ENCODE data around the gene PEAR1.

The PEAR1 gene

DNA sequence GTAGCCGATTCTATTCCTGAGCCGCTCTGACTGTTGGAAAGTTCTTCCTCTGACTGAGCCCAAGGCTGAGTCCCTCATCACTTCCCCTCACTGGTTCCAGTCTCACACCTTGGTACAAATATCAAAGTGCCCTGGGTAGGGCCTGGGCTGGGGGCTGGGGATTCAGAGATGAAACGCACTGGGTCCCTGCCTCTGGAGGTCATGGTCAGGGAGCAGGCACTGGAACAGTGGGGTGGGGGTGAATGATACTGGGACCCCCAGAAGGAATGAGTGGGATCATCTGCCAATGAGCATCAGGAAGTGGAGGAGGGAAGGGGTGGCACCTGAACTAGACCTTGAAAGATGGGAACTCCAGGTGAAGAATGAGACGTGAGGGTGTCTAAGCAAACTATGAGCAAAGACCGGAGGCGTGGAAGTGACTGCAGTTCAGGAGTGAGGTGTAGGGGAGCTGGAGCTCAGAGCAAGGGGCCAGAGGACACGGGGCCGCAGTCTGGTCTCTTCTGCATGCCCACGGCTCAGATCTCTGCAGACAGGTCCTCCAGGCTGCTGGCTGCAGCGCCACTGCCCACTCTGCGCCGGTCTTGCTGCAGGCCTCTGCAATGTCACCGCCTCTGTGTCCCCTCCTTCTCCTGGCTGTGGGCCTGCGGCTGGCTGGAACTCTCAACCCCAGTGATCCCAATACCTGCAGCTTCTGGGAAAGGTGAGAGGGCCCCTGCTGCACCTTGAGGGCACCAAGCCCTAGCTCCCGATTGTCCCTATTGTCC lies 10.0 kb downstream of the PEAR1 start:
- no peak for TF ChIP-seq CTCF (IDR thresholded peaks at IDR 0.05; ENCODE audit: low read depth, low read length)
- no peak for DNase-seq (ENCODE audit: low read depth, low spot score)
- in situ Hi-C loops (cut with HindIII; ENCODE audit: low sequenced_read_pairs) = no loop called here
- H3K4me3 ChIP-seq (ENCODE audit: low read depth, low read length) = no peak overlapping the region

GRCh38 chr1:156904187-156904959 lies 10.9 kb downstream of the PEAR1 start:
- TF ChIP-seq CTCF (IDR thresholded peaks at IDR 0.05; ENCODE audit: low read depth, low read length) = no peak
- H3K4me3 ChIP-seq (ENCODE audit: low read depth, low read length) = no peak overlapping the region
- in situ Hi-C loops (cut with HindIII; ENCODE audit: low sequenced_read_pairs) = no loop called here
- DNase-seq (ENCODE audit: low read depth, low spot score) = no peak

DNA sequence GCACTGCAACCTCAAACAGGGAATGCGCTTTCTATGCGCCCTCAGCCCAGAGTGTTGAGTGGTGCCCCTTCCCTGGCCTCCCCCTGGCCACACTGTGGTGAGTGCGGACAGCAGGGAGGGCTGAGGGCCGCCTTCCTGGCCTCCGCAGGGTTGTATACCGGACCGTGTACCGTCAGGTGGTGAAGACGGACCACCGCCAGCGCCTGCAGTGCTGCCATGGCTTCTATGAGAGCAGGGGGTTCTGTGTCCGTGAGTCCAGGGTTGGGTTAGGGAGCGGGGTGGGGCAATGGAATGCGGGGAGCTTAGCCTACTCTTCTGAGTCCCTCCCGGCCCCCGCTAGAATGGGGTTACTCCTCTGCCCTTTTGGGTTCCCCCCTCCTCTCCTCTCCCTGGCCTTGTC lies 11.7 kb downstream of the PEAR1 start:
- H3K4me3 ChIP-seq (ENCODE audit: low read depth, low read length) = no peak overlapping the region
- DNase-seq (ENCODE audit: low read depth, low spot score) = no peak
- no peak for TF ChIP-seq CTCF (IDR thresholded peaks at IDR 0.05; ENCODE audit: low read depth, low read length)
- in situ Hi-C loops (cut with HindIII; ENCODE audit: low sequenced_read_pairs) = no loop called here

- DNase-seq (ENCODE audit: low read depth, low spot score) = no peak
- in situ Hi-C loops (cut with HindIII; ENCODE audit: low sequenced_read_pairs) = no loop called here
- H3K4me3 ChIP-seq (ENCODE audit: low read depth, low read length) = no peak overlapping the region
- no peak for TF ChIP-seq CTCF (IDR thresholded peaks at IDR 0.05; ENCODE audit: low read depth, low read length)
These were observed 12.1 kb downstream of the PEAR1 start for GRCh38 chr1:156905651-156906050.

DNA sequence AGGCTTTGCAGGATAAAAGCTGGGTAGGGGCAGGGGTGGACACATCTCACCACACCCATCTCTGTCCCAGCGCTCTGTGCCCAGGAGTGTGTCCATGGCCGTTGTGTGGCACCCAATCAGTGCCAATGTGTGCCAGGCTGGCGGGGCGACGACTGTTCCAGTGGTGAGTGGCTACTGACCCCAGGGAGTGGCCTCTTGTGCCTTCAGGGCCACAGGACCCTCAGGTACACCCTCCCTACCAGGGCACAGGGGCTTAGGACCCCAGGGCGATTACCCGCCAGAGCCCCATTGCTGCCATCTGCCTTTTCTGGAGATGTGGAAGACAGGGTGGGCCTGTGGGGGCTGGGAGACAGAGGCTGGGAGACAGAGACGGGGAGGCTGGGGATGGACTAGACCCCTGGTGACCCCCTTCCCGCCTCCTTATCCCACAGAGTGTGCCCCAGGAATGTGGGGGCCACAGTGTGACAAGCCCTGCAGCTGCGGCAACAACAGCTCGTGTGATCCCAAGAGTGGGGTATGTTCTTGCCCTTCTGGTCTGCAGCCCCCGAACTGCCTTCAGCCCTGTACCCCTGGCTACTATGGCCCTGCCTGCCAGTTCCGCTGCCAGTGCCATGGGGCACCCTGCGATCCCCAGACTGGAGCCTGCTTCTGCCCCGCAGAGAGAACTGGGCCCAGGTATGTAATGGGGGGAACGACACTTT lies 12.8 kb downstream of the PEAR1 start:
- in situ Hi-C loops (cut with HindIII; ENCODE audit: low sequenced_read_pairs) = no loop called here
- no peak overlapping the region for H3K4me3 ChIP-seq (ENCODE audit: low read depth, low read length)
- no peak for TF ChIP-seq CTCF (IDR thresholded peaks at IDR 0.05; ENCODE audit: low read depth, low read length)
- DNase-seq (ENCODE audit: low read depth, low spot score) = no peak

DNA sequence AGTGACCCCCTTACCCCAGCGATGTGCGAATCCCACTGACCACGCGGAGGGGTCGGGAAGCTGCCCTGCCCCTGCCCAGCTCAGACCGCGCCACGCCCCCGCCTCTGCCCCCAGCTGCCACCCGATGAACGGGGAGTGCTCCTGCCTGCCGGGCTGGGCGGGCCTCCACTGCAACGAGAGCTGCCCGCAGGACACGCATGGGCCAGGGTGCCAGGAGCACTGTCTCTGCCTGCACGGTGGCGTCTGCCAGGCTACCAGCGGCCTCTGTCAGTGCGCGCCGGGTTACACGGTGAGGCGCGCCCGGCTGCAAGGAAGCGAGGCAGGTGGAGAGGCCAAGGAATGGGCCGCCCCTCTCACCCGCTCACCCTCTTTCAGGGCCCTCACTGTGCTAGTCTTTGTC lies 15.0 kb downstream of the PEAR1 start:
- DNase-seq (ENCODE audit: low read depth, low spot score) = no peak
- TF ChIP-seq CTCF (IDR thresholded peaks at IDR 0.05; ENCODE audit: low read depth, low read length) = no peak
- in situ Hi-C loops (cut with HindIII; ENCODE audit: low sequenced_read_pairs) = no loop called here
- no peak overlapping the region for H3K4me3 ChIP-seq (ENCODE audit: low read depth, low read length)
